Measurements from ENCODE around the gene H3-3A.

DNA sequence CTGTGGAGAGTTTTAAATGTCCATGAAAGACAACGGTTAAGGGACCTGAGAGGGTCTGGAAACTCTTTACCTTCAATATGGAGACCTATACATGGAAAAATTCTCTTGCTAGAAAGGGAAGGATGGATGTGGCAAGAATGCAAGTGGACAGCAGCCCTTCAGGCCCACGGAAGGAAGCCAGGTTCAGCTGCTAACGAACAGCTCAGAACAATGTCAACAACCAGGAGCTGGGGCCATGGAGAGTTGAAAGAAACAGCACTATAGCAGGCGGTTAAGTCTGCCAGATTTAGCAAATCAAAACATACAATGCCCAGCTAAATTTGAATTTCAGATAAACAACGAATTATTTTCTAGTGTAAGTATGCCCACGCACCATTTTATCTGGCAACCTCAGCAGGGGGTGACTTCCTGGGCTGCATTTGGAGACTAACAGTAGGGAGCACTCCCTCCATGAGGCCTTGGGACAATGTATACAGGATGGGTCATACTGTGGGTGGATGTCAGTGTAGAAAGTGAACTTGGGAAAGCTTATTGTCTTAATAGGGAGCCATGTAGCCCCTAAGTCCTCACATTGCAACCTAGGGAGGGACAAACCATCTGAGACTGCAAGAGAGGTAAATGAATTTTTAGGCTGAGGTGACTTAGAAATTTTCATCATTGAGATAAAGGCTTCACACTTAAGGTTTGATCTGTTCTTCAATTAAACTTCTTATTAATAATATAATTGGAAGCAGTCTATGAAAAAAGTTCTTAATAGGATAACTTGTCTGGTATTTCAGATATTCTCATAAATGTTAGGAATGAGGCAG is 7.8 kb upstream of the H3-3A start:
- TF ChIP-seq, protein P1, sequence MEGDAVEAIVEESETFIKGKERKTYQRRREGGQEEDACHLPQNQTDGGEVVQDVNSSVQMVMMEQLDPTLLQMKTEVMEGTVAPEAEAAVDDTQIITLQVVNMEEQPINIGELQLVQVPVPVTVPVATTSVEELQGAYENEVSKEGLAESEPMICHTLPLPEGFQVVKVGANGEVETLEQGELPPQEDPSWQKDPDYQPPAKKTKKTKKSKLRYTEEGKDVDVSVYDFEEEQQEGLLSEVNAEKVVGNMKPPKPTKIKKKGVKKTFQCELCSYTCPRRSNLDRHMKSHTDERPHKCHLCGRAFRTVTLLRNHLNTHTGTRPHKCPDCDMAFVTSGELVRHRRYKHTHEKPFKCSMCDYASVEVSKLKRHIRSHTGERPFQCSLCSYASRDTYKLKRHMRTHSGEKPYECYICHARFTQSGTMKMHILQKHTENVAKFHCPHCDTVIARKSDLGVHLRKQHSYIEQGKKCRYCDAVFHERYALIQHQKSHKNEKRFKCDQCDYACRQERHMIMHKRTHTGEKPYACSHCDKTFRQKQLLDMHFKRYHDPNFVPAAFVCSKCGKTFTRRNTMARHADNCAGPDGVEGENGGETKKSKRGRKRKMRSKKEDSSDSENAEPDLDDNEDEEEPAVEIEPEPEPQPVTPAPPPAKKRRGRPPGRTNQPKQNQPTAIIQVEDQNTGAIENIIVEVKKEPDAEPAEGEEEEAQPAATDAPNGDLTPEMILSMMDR (IDR thresholded peaks at IDR 0.05; ENCODE audit: low read length): no peak
- TF ChIP-seq EZH2 (optimal IDR thresholded peaks at IDR 0.05; ENCODE audit: low read depth, low read length) (no peak), EZH2phosphoT487 (IDR thresholded peaks at IDR 0.05; ENCODE audit: low read length) (no peak)
